Measurements from ENCODE around the gene SEPTIN10.
A peak's percentile ranks its signal among the peaks of the same experiment; 100 is the strongest.
"Not testable (repeated sequence)": the region's sequence is repeated elsewhere in the genome, so short reads cannot be mapped to it uniquely, and the experiment has no call there.

Gene SEPTIN10

GRCh38 chr2:109545828-109546713, 67.7 kb downstream of the SEPTIN10 start:
- DNase-seq (ENCODE audit: low spot score), result peak; percentile 73

- no peak for DNase-seq (ENCODE audit: low spot score)
Observed at GRCh38 chr2:109542384-109542783, 71.4 kb downstream of the SEPTIN10 start.

GRCh38 chr2:109538546-109538945, 75.2 kb downstream of the SEPTIN10 start:
- DNase-seq (ENCODE audit: low spot score), result no peak

GRCh38 chr2:109537565-109538222, 76.1 kb downstream of the SEPTIN10 start:
- no peak for DNase-seq (ENCODE audit: low spot score)

- not testable (repeated sequence) for DNase-seq (ENCODE audit: low spot score)
Observed at GRCh38 chr2:109536556-109536955, 77.2 kb downstream of the SEPTIN10 start.

- no peak for DNase-seq (ENCODE audit: low spot score)
Observed at GRCh38 chr2:109535217-109535946, 78.4 kb downstream of the SEPTIN10 start.

- no peak for DNase-seq (ENCODE audit: low spot score)
Observed at GRCh38 chr2:109533823-109534222, 79.9 kb downstream of the SEPTIN10 start.

- DNase-seq (ENCODE audit: low spot score), result no peak
Observed at GRCh38 chr2:109532728-109533076, 81.1 kb downstream of the SEPTIN10 start.

GRCh38 chr2:109531896-109532727, 81.7 kb downstream of the SEPTIN10 start:
- DNase-seq (ENCODE audit: low spot score), result no peak

- no peak for DNase-seq (ENCODE audit: low spot score)
Observed at GRCh38 chr2:109531221-109531620, 82.5 kb downstream of the SEPTIN10 start.

- DNase-seq (ENCODE audit: low spot score), result no peak
Observed at GRCh38 chr2:109530712-109531111, 83.1 kb downstream of the SEPTIN10 start.

- peak; percentile 18 for DNase-seq (ENCODE audit: low spot score)
Observed at GRCh38 chr2:109529532-109530449, 84.0 kb downstream of the SEPTIN10 start.

GRCh38 chr2:109528811-109529501, 84.8 kb downstream of the SEPTIN10 start:
- peak; percentile 38 for DNase-seq (ENCODE audit: low spot score)

GRCh38 chr2:109527846-109528705, 85.7 kb downstream of the SEPTIN10 start:
- peak; percentile 48 for DNase-seq (ENCODE audit: low spot score)

- no peak for DNase-seq (ENCODE audit: low spot score)
Observed at GRCh38 chr2:109527079-109527478, 86.7 kb downstream of the SEPTIN10 start.

GRCh38 chr2:109526442-109526970, 87.3 kb downstream of the SEPTIN10 start:
- no peak for DNase-seq (ENCODE audit: low spot score)

- no peak for DNase-seq (ENCODE audit: low spot score)
Observed at GRCh38 chr2:109525836-109526235, 87.9 kb downstream of the SEPTIN10 start.

- no peak for DNase-seq (ENCODE audit: low spot score)
Observed at GRCh38 chr2:109523536-109524361, 90.0 kb downstream of the SEPTIN10 start.
